HTERT RPE-1 (cell line): ENCODE measurements around the gene HEY2.
"Not testable (repeated sequence)": the region's sequence is repeated elsewhere in the genome, so short reads cannot be mapped to it uniquely, and the experiment has no call there.

Experiments
- in situ Hi-C: fragments of 300-500 bp; cut with MboI; formaldehyde crosslinking; loops from 4 replicates; pipeline ENCODE4 v1.14.3; 2020; ENCODE audit warnings: low sequenced_read_pairs

The HEY2 gene

GRCh38 chr6:125749173-125749864, at the start of gene HEY2:
Gene HEY2, plus strand, starts transcription at chr6:125749632. Its CDS starts 145 bp downstream, at chr6:125749777.
- in situ Hi-C loops: no loop called here

DNA sequence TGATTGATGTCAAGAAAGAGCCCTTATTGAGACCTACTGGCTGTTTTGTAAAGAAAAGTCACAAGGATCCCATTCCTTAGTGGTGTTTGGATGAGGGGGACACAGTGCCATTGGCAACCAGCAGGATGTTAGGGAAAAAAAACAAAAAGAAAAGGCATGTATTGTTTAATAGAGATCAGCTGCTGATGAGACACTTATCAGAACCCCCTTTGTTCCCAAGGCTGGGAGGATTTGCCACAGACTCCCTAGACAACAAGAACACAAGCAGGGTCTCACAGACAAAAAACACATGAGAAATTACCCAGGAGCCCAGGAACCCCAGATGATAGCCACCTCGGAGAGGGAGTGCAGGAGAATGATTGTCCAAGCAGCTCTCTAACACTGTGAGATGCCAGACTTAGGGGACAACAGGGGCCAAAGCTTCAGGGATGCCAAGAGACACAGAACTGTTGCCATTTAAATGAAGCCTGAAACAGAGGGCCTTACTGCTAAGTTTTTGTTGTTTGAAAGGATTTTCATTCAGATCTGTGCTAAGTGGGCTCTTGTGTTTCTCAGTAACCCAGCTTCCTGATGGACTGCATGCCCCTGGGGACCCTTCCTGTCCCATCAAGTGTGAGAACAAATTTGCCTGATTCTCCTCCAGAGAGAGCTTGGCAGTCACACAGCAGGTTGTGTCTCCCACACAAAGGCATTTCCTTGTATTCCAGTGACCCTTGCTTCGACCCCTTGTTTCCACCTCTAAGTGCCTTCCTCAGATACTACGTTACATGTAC, 48.7 kb upstream of the HEY2 start:
- in situ Hi-C loops: no loop called here

GRCh38 chr6:125701354-125701668, 48.1 kb upstream of the HEY2 start:
- in situ Hi-C loops: no loop called here

GRCh38 chr6:125703882-125704281, 45.5 kb upstream of the HEY2 start:
- in situ Hi-C loops: not testable (repeated sequence)

DNA sequence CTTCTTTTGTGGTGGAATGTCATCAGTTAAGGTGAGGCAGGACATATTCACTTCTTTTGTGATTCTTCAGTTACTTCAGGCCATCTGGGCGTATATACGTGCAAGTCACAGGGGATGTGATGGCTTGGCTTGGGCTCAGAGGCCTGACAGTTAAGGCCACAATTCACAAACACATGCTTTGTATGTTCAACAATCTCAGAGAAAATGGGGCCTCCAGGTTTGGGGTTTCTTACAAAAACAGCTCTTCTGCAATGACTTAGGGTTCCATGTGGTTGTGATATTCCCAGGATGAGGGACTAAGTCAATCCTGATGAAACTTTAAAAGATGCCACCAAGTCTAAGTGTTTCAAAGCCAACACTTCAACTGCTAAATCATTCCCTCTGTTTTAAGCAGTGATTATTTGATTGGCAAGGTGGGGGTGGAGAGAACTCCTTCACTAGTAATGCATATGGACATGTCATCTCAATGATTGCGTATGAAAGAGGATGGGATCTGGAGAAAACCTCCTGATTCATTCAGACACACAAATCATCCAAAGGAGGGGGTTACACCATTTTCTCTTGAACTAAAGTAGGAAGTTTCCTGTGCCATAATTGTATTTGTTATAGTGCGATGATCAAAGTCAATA, 41.7 kb upstream of the HEY2 start:
- in situ Hi-C loops: no loop called here

DNA sequence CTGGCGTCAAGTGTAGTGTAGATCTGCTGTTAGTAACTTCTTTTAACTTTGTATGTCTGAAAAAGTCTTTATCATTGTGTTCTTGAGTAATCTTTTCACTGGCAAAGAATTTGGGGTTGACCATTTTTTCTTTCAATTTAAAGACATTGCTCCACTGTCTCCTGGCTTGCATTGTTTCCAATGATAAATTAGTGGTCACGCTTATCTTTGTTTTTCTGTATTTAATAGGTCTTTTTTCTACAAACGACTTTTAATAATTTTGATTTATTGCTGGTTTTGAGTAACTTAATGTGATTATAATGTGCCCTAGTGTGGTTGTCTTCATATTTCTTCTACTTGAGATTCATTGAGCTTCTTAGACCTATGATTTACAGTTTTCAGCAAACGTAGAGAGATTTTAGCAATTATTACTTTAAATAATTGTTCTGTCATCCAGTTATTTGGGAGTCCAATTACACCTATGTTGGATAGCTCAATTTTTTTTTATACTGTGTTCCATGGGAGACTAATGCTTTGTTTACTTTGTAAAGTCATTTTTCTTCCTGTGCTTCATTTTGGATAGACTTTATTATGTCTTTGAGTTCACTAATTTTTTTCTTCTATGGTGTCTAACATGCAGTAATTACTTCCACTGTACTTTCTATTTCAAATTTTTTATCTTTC, 38.3 kb upstream of the HEY2 start:
- in situ Hi-C loops: no loop called here

- in situ Hi-C loops: no loop called here
These were observed 34.9 kb upstream of the HEY2 start for GRCh38 chr6:125714441-125715090.

DNA sequence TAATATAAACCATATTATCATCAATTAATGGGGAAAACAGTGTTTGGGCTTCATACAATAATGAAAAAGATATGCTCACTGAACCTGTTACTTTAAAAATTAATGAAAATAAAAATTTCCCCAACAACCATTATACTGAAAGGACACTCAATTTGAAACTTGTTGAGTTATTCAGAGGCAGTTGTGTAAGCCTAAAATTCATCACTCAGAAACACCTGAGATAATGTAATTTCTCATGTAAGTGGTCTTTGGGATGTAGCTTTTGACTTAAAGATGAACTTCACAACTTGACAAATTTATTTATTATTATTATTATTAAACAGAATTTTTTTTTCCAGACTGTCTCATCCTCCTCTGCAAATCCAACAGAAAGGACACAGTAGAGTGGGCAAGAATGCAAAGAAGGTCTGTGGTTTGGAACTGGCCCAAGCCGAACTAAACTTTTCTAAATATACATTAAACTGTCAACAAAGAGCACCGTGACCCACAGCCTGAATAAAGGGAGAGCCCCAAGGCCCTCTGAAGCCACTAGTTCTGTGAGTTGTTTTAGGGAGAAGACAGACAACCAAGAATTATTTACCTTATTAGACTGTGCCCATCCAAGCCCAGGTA, 32.2 kb upstream of the HEY2 start:
- in situ Hi-C loops: no loop called here

DNA sequence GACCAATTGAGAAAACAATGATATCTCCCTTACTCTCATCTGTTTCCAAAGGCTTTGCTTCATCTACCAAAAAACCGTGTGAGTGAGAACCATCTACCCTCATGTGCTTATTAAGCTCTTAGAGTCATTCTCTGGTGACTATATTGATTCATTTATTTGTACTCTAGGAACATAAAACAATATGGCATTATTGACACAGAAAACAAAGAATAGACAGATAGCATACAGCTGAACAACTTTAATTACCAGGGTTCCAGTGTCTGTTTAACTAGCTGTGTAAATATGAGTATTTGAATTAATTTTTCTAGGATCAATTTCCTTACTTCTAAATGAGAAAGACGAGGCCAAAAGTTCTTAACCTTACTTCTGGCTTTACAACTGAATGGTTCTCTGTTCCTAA, 31.3 kb upstream of the HEY2 start:
- in situ Hi-C loops: no loop called here

- in situ Hi-C loops: no loop called here
These were observed 26.5 kb upstream of the HEY2 start for GRCh38 chr6:125722886-125723285.

DNA sequence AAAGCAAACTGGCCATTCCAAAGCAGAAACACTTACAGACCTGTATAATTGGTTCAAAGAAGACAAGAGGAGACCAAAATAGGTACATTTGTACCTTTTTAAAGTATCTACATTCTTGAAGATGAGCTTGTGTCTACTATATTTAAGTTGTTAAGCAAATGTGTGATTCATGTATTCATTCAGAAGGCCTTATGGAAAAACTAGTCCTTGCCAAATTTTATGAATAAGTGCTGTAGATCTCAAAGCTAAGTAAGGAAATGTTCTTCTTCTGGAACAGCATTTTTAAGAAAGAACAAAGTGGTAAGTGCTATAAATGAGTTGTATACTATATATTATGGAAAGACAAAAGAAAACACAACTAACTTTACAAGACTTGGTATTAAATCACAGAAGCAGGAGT, 22.2 kb upstream of the HEY2 start:
- in situ Hi-C loops: no loop called here

GRCh38 chr6:125728739-125729138, 20.7 kb upstream of the HEY2 start:
- in situ Hi-C loops: no loop called here

- in situ Hi-C loops: no loop called here
These were observed 19.4 kb upstream of the HEY2 start for GRCh38 chr6:125729983-125730382.

GRCh38 chr6:125732398-125732797, 17.0 kb upstream of the HEY2 start:
- in situ Hi-C loops: no loop called here

- in situ Hi-C loops: no loop called here
These were observed 15.7 kb upstream of the HEY2 start for GRCh38 chr6:125733516-125734300.

- in situ Hi-C loops: no loop called here
These were observed 11.2 kb upstream of the HEY2 start for GRCh38 chr6:125738276-125738675.

DNA sequence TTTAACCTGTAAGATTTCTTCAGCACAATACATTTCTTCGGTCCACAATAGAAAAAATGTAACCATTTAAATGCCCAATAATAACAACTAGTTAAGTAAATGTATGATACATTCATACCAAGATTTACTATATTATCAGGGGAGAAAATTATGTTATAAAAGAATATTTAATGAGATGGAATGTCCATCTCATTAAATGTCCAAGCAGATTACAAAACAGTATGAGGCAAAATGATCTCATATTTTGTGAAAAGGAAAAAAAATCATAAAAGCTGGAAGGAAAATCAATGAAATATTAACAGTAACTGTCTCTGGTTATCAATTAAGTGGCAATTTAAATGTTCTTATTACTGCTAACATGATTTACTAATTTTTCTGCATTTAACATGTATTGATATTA, 10.1 kb upstream of the HEY2 start:
- in situ Hi-C loops: no loop called here

GRCh38 chr6:125741336-125741735, 8.1 kb upstream of the HEY2 start:
- in situ Hi-C loops: no loop called here

GRCh38 chr6:125742024-125742423, 7.4 kb upstream of the HEY2 start:
- in situ Hi-C loops: no loop called here
